ENCODE measurements around the gene ANKRD13C.

DNA sequence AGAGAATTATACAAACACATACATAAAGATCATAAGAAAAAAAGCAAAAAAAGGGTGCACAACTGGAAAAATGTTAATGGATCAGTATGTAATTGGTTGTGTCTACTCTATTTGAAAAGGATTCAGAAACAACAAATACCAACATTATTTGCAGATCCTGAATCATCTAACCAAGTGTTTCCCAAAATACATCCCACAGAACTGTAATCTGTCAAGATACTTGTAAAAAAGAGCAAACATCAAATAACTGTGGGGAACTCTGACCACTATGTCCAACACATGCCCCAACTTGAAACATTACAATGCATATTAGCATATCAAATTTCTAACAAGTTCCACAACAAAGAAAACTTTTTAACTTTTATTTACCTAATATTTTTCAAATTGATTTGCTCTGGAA is 22.6 kb downstream of the ANKRD13C start:
- TF ChIP-seq, protein P1, sequence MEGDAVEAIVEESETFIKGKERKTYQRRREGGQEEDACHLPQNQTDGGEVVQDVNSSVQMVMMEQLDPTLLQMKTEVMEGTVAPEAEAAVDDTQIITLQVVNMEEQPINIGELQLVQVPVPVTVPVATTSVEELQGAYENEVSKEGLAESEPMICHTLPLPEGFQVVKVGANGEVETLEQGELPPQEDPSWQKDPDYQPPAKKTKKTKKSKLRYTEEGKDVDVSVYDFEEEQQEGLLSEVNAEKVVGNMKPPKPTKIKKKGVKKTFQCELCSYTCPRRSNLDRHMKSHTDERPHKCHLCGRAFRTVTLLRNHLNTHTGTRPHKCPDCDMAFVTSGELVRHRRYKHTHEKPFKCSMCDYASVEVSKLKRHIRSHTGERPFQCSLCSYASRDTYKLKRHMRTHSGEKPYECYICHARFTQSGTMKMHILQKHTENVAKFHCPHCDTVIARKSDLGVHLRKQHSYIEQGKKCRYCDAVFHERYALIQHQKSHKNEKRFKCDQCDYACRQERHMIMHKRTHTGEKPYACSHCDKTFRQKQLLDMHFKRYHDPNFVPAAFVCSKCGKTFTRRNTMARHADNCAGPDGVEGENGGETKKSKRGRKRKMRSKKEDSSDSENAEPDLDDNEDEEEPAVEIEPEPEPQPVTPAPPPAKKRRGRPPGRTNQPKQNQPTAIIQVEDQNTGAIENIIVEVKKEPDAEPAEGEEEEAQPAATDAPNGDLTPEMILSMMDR (IDR thresholded peaks at IDR 0.05): no peak
- no peak for TF ChIP-seq FOXM1 (IDR thresholded peaks at IDR 0.05; ENCODE audit: low read depth)
- no peak for TF ChIP-seq EZH2phosphoT487 (IDR thresholded peaks at IDR 0.05; ENCODE audit: borderline replicate concordance, low read depth)
- no peak for TF ChIP-seq FOXJ3 (CRISPR knock-in tag; IDR thresholded peaks at IDR 0.05)
- no peak for TF ChIP-seq POLR2AphosphoS5 (IDR thresholded peaks at IDR 0.05; ENCODE audit: low read depth, low read length)
- TF ChIP-seq, protein P2, sequence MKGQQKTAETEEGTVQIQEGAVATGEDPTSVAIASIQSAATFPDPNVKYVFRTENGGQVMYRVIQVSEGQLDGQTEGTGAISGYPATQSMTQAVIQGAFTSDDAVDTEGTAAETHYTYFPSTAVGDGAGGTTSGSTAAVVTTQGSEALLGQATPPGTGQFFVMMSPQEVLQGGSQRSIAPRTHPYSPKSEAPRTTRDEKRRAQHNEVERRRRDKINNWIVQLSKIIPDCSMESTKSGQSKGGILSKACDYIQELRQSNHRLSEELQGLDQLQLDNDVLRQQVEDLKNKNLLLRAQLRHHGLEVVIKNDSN (IDR thresholded peaks at IDR 0.05; ENCODE audit: borderline replicate concordance, low read depth): no peak
- no peak for TF ChIP-seq TCF12 (IDR thresholded peaks at IDR 0.05)
- no peak for TF ChIP-seq YY1 (IDR thresholded peaks at IDR 0.05; ENCODE audit: low read depth)
- no peak for TF ChIP-seq SMC3 (IDR thresholded peaks at IDR 0.05; ENCODE audit: low read depth, low read length)
- no peak for TF ChIP-seq JUND (IDR thresholded peaks at IDR 0.05)
- TF ChIP-seq RXRA (IDR thresholded peaks at IDR 0.05; ENCODE audit: borderline replicate concordance, low read depth): no peak
- TF ChIP-seq GABPA (IDR thresholded peaks at IDR 0.05; ENCODE audit: low read depth): no peak
